ENCODE results near the gene GMPPA.

GMPPA gene

GRCh38 chr2:219500135-219500534, 1.4 kb downstream of the GMPPA start:
- Histone ChIP-seq H3K9me3 (ENCODE audit: control insufficient read depth, insufficient read depth, low read length) (no peaks in the 10 kb centered on the region), H3K36me3 (ENCODE audit: control insufficient read depth, insufficient read depth, low read length) (peaks cover 17% of the 10 kb centered on the region), H3K9ac (ENCODE audit: low read depth, low read length) (no peak overlapping the region), H3K4me3 (ENCODE audit: low read depth, low read length) (peak overlapping the region; percentile 78), H3K4me1 (ENCODE audit: control insufficient read depth, insufficient read depth, low read length) (peaks cover 14% of the 10 kb centered on the region), H3K27me3 (ENCODE audit: control insufficient read depth, insufficient read depth, low read length) (peaks cover 24% of the 10 kb centered on the region)

GRCh38 chr2:219501849-219502248, 3.2 kb downstream of the GMPPA start:
- no peak overlapping the region for H3K4me3 ChIP-seq (ENCODE audit: low read depth, low read length)
- H3K36me3 ChIP-seq (ENCODE audit: control insufficient read depth, insufficient read depth, low read length): peaks cover 29% of the 10 kb centered on the region
- peaks cover 20% of the 10 kb centered on the region for H3K4me1 ChIP-seq (ENCODE audit: control insufficient read depth, insufficient read depth, low read length)
- no peaks in the 10 kb centered on the region for H3K9me3 ChIP-seq (ENCODE audit: control insufficient read depth, insufficient read depth, low read length)
- no peak overlapping the region for H3K9ac ChIP-seq (ENCODE audit: low read depth, low read length)
- peaks cover 9% of the 10 kb centered on the region for H3K27me3 ChIP-seq (ENCODE audit: control insufficient read depth, insufficient read depth, low read length)

DNA sequence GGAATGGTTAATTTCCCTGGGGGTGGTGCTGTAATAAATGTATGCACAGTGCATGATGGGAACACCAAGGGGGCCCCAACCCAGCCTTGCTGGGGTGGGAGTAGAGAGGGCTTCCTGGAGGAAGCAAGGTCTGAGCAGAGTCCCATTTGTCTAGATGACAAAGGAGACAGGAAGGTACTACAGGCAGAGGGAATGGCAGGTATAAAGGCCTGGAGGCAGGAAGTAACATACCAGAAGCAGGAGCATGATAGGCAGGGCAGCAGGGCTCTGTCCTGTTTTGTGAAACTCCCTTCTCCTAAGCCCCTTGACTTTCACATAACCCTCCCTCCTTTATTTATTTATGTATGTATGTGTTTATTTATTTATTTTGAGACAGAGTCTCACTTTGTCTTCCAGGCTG, 3.9 kb downstream of the GMPPA start:
- H3K9ac ChIP-seq (ENCODE audit: low read depth, low read length): no peak overlapping the region
- H3K9me3 ChIP-seq (ENCODE audit: control insufficient read depth, insufficient read depth, low read length): no peaks in the 10 kb centered on the region
- H3K4me1 ChIP-seq (ENCODE audit: control insufficient read depth, insufficient read depth, low read length): peaks cover 25% of the 10 kb centered on the region
- H3K4me3 ChIP-seq (ENCODE audit: low read depth, low read length): no peak overlapping the region
- H3K36me3 ChIP-seq (ENCODE audit: control insufficient read depth, insufficient read depth, low read length): peaks cover 29% of the 10 kb centered on the region
- peaks cover 2% of the 10 kb centered on the region for H3K27me3 ChIP-seq (ENCODE audit: control insufficient read depth, insufficient read depth, low read length)

GRCh38 chr2:219505585-219505984, 6.9 kb downstream of the GMPPA start:
- no peak overlapping the region for H3K9ac ChIP-seq (ENCODE audit: low read depth, low read length)
- H3K27me3 ChIP-seq (ENCODE audit: control insufficient read depth, insufficient read depth, low read length): no peaks in the 10 kb centered on the region
- peaks cover 29% of the 10 kb centered on the region for H3K36me3 ChIP-seq (ENCODE audit: control insufficient read depth, insufficient read depth, low read length)
- no peaks in the 10 kb centered on the region for H3K9me3 ChIP-seq (ENCODE audit: control insufficient read depth, insufficient read depth, low read length)
- H3K4me1 ChIP-seq (ENCODE audit: control insufficient read depth, insufficient read depth, low read length): peaks cover 19% of the 10 kb centered on the region
- H3K4me3 ChIP-seq (ENCODE audit: low read depth, low read length): no peak overlapping the region

- H3K36me3 ChIP-seq (ENCODE audit: control insufficient read depth, insufficient read depth, low read length): peaks cover 29% of the 10 kb centered on the region
- peak overlapping the region; percentile 8 for H3K4me3 ChIP-seq (ENCODE audit: low read depth, low read length)
- H3K9me3 ChIP-seq (ENCODE audit: control insufficient read depth, insufficient read depth, low read length): no peaks in the 10 kb centered on the region
- H3K4me1 ChIP-seq (ENCODE audit: control insufficient read depth, insufficient read depth, low read length): peaks cover 22% of the 10 kb centered on the region
- H3K27me3 ChIP-seq (ENCODE audit: control insufficient read depth, insufficient read depth, low read length): no peaks in the 10 kb centered on the region
- H3K9ac ChIP-seq (ENCODE audit: low read depth, low read length): peak overlapping the region; percentile 74
Observed at GRCh38 chr2:219506153-219506801, 7.6 kb downstream of the GMPPA start.

GRCh38 chr2:219506802-219507526, 8.3 kb downstream of the GMPPA start:
- Histone ChIP-seq H3K9me3 (ENCODE audit: control insufficient read depth, insufficient read depth, low read length) (no peaks in the 10 kb centered on the region), H3K9ac (ENCODE audit: low read depth, low read length) (peak overlapping the region; percentile 74), H3K4me3 (ENCODE audit: low read depth, low read length) (peak overlapping the region; percentile 8), H3K27me3 (ENCODE audit: control insufficient read depth, insufficient read depth, low read length) (peaks cover 3% of the 10 kb centered on the region), H3K36me3 (ENCODE audit: control insufficient read depth, insufficient read depth, low read length) (peaks cover 29% of the 10 kb centered on the region), H3K4me1 (ENCODE audit: control insufficient read depth, insufficient read depth, low read length) (peaks cover 22% of the 10 kb centered on the region)

DNA sequence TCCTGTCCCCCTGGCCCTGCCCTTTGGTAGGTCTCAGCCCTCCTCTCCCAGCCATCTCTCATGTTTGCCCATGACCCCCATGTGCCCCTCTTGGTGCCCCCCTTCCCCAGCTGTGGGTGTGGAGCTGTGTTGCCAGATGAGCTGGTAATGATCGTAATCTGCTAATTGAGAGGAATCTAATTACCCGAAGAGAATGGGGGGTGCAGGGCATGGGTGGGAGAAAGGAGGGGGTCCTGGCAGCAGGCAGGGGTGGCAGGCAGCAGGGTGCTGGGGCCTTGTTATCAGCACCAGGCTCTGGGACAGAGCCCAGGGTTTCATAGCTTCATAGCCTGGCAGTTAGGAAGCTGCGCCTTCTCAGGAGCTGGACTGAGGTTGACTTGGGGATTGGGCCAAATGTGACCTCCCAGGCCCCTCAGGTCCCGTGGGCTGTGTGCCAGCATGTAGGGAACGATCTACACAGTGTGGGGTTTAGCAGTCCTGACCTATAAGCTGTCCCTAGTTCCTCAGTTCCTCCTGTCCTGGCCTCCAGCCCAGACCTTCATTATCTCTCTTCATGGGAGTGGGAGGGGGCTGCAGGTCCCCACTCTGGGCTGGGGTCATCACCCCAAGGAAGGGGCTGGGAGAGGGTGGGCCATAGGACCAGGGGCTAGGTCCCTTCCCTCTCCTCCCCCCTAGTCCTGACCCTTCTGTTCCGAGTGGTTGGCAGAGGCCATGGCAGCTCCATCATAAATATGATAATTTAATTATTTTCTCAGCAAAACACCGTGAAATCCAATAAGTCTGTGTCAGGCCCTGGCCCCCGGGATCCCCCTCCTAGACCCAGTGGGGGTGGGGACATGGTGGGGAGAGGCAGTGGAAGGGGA, 9.1 kb downstream of the GMPPA start:
- H3K4me3 ChIP-seq (ENCODE audit: low read depth, low read length): no peak overlapping the region
- H3K36me3 ChIP-seq (ENCODE audit: control insufficient read depth, insufficient read depth, low read length): peaks cover 25% of the 10 kb centered on the region
- peak overlapping the region; percentile 49 for H3K9ac ChIP-seq (ENCODE audit: low read depth, low read length)
- peaks cover 26% of the 10 kb centered on the region for H3K4me1 ChIP-seq (ENCODE audit: control insufficient read depth, insufficient read depth, low read length)
- H3K9me3 ChIP-seq (ENCODE audit: control insufficient read depth, insufficient read depth, low read length): no peaks in the 10 kb centered on the region
- H3K27me3 ChIP-seq (ENCODE audit: control insufficient read depth, insufficient read depth, low read length): peaks cover 12% of the 10 kb centered on the region

- H3K9ac ChIP-seq (ENCODE audit: low read depth, low read length): no peak overlapping the region
- no peak overlapping the region for H3K4me3 ChIP-seq (ENCODE audit: low read depth, low read length)
- peaks cover 23% of the 10 kb centered on the region for H3K36me3 ChIP-seq (ENCODE audit: control insufficient read depth, insufficient read depth, low read length)
- peaks cover 18% of the 10 kb centered on the region for H3K27me3 ChIP-seq (ENCODE audit: control insufficient read depth, insufficient read depth, low read length)
- peaks cover 26% of the 10 kb centered on the region for H3K4me1 ChIP-seq (ENCODE audit: control insufficient read depth, insufficient read depth, low read length)
- no peaks in the 10 kb centered on the region for H3K9me3 ChIP-seq (ENCODE audit: control insufficient read depth, insufficient read depth, low read length)
Observed at GRCh38 chr2:219508444-219508734, 9.7 kb downstream of the GMPPA start.

DNA sequence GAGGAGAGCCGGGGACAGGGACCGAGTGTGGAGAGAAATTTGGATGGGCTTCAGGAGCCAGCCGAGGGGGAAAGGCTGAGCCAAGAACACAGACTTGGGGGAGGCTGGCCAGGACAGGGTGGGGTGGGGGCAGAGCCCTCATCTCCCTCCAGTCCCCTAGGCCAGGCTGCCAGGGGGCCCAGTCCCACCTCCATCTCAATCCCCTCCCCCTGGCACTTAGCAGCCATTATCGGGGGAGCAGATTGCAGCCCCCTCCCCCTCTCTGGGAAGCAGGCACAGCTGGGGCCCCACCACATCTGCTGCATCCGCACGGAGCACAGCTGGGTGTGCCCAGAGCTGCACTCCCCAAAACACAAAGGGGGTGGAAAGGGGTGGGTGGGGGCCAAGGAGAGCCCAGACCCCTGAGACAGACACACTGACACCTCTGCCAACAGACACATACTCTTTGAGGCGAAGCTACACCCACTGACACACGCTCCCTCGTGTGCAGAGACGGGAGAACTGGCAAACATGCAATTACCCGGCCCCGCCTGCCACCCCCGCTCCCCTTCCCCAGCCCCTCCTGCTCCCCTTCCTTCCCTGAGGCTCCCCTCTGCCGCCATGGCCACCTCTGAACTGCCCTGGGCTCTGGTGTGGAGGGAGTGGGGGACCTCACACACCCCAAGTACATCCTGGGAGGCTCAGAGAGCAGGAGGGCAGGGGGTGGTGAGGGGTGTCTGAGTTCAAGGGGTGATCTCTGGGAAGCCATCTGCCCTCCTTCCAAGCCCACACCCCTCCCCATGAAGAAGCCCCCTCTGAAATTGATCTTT, 10.5 kb downstream of the GMPPA start:
- H3K36me3 ChIP-seq (ENCODE audit: control insufficient read depth, insufficient read depth, low read length): peaks cover 15% of the 10 kb centered on the region
- H3K4me1 ChIP-seq (ENCODE audit: control insufficient read depth, insufficient read depth, low read length): peaks cover 28% of the 10 kb centered on the region
- no peaks in the 10 kb centered on the region for H3K9me3 ChIP-seq (ENCODE audit: control insufficient read depth, insufficient read depth, low read length)
- peak overlapping the region; percentile 56 for H3K4me3 ChIP-seq (ENCODE audit: low read depth, low read length)
- H3K9ac ChIP-seq (ENCODE audit: low read depth, low read length): no peak overlapping the region
- peaks cover 25% of the 10 kb centered on the region for H3K27me3 ChIP-seq (ENCODE audit: control insufficient read depth, insufficient read depth, low read length)

- Histone ChIP-seq H3K9ac (ENCODE audit: low read depth, low read length) (no peak overlapping the region), H3K4me3 (ENCODE audit: low read depth, low read length) (peak overlapping the region; percentile 56), H3K27me3 (ENCODE audit: control insufficient read depth, insufficient read depth, low read length) (peaks cover 33% of the 10 kb centered on the region), H3K36me3 (ENCODE audit: control insufficient read depth, insufficient read depth, low read length) (peaks cover 12% of the 10 kb centered on the region), H3K4me1 (ENCODE audit: control insufficient read depth, insufficient read depth, low read length) (peaks cover 28% of the 10 kb centered on the region), H3K9me3 (ENCODE audit: control insufficient read depth, insufficient read depth, low read length) (no peaks in the 10 kb centered on the region)
Observed at GRCh38 chr2:219509780-219510511, 11.3 kb downstream of the GMPPA start.
